GM23338 (cell line): ENCODE results near the gene SLC7A14. TPM values are rescaled to one million over a fixed set of nuclear protein-coding genes. Genes with fewer than 3 reads are reported as not detected.

ENCODE experiments used
- ATAC-seq: fragments of 200-7000 bp; cut with Tn5 transposase; 3 replicates; pipeline ENCODE4 v1.9.1; 2020
- DNase-seq: peaks from one replicate; pipeline ENCODE4 v3.0.0-alpha.2; 2015; ENCODE audit warnings: low spot score
- H2AFZ ChIP-seq: fragments of 200-600 bp; sonication (generic); 2 replicates; pipeline ENCODE4 v1.8.0; 2016; ENCODE audit warnings: antibody characterized with exemption, mild to moderate bottlenecking, moderate library complexity
- H3F3A ChIP-seq: fragments of 200-600 bp; sonication (generic); replicated peaks from 2 replicates; pipeline ENCODE4 v1.8.0; 2017; ENCODE audit warnings: antibody characterized with exemption, mixed run types, low read depth
- H3K27ac ChIP-seq: fragments of 200-600 bp; sonication (generic); 2 replicates; pipeline ENCODE4 v1.6.1; 2016; ENCODE audit warnings: low read depth
- H3K27me3 ChIP-seq: fragments of 200-600 bp; sonication (generic); 2 replicates; pipeline ENCODE4 v1.8.0; 2016; ENCODE audit warnings: mild to moderate bottlenecking, mixed run types, moderate library complexity; ENCODE audit not compliant: insufficient read depth
- H3K36me3 ChIP-seq: fragments of 200-600 bp; sonication (generic); 2 replicates; pipeline ENCODE4 v1.8.0; 2016; ENCODE audit warnings: mild to moderate bottlenecking; ENCODE audit not compliant: insufficient read depth
- H3K4me1 ChIP-seq: fragments of 200-600 bp; sonication (generic); 2 replicates; pipeline ENCODE4 v1.8.0; 2016; ENCODE audit warnings: mild to moderate bottlenecking, moderate library complexity; ENCODE audit not compliant: insufficient read depth
- H3K4me2 ChIP-seq: fragments of 200-600 bp; sonication (generic); 2 replicates; pipeline ENCODE4 v1.7.1; 2017; ENCODE audit warnings: mixed run types
- H3K4me3 ChIP-seq: fragments of 200-600 bp; sonication (generic); 2 replicates; pipeline ENCODE4 v1.6.1; 2016; ENCODE audit warnings: mixed run types
- H3K79me2 ChIP-seq: fragments of 200-600 bp; sonication (generic); replicated peaks from 2 replicates; pipeline ENCODE4 v1.8.0; 2017; ENCODE audit warnings: mild to moderate bottlenecking; ENCODE audit not compliant: insufficient read depth
- H3K9me2 ChIP-seq: fragments of 200-600 bp; sonication (generic); 2 replicates; pipeline ENCODE4 v1.8.0; 2017; ENCODE audit not compliant: insufficient read depth
- H4K20me1 ChIP-seq: fragments of 200-600 bp; sonication (generic); replicated peaks from 2 replicates; pipeline ENCODE4 v1.8.0; 2017; ENCODE audit warnings: mild to moderate bottlenecking; ENCODE audit not compliant: insufficient read depth
- H3K27ac Mint-ChIP-seq: 2 replicates; pipeline ENCODE4 v1.8.0; 2020; ENCODE audit warnings: inconsistent platforms, mild to moderate bottlenecking, moderate library complexity, mixed read lengths
- H3K27me3 Mint-ChIP-seq: 3 replicates; pipeline ENCODE4 v1.8.0; 2022; ENCODE audit warnings: low read depth, mild to moderate bottlenecking, moderate library complexity, mixed read lengths, inconsistent platforms; ENCODE audit not compliant: insufficient read depth, poor library complexity
- H3K36me3 Mint-ChIP-seq: 3 replicates; pipeline ENCODE4 v1.8.0; 2021; ENCODE audit warnings: low read depth, mild to moderate bottlenecking, inconsistent platforms, moderate library complexity, mixed read lengths
- H3K4me1 Mint-ChIP-seq: 3 replicates; pipeline ENCODE4 v1.8.0; 2020; ENCODE audit warnings: mild to moderate bottlenecking, inconsistent platforms, mixed read lengths
- H3K4me3 Mint-ChIP-seq: 3 replicates; pipeline ENCODE4 v1.8.0; 2021; ENCODE audit warnings: moderate library complexity, mild to moderate bottlenecking, inconsistent platforms, mixed read lengths
- H3K9me3 Mint-ChIP-seq: 3 replicates; pipeline ENCODE4 v1.8.0; 2020; ENCODE audit warnings: moderate library complexity, mild to moderate bottlenecking, inconsistent platforms, mixed read lengths
- CREB1 ChIP-seq: fragments of 250-450 bp; sonication (Bioruptor Pico); IDR thresholded peaks from 2 replicates; pipeline ENCODE4 v1.5.0; 2020; ENCODE audit warnings: low read depth, mild to moderate bottlenecking, moderate library complexity
- ETS1 ChIP-seq: IDR thresholded peaks from 2 replicates; pipeline ENCODE4 v1.6.1; 2016; ENCODE audit warnings: antibody characterized with exemption
- EZH2 ChIP-seq: fragments of 200-600 bp; sonication (generic); IDR thresholded peaks from one replicate; pipeline ENCODE4 v1.8.0; 2017; ENCODE audit warnings: antibody characterized with exemption, mild to moderate bottlenecking, low read depth; ENCODE audit not compliant: unreplicated experiment
- EZH2phosphoT487 ChIP-seq: fragments of 200-600 bp; sonication (generic); IDR thresholded peaks from one replicate; pipeline ENCODE4 v1.8.1; 2018; ENCODE audit warnings: antibody characterized with exemption; ENCODE audit not compliant: unreplicated experiment
- NANOG ChIP-seq: IDR thresholded peaks from 2 replicates; pipeline ENCODE4 v1.6.1; 2016; ENCODE audit warnings: antibody characterized with exemption, borderline replicate concordance
- STAT1 ChIP-seq: IDR thresholded peaks from one replicate; pipeline ENCODE4 v1.6.1; 2016; ENCODE audit warnings: antibody characterized with exemption; ENCODE audit not compliant: unreplicated experiment
- ZNF114 ChIP-seq: fragments of 250-450 bp; sonication (Bioruptor Pico); IDR thresholded peaks from 2 replicates; pipeline ENCODE4 v1.5.0; 2020; ENCODE audit warnings: mild to moderate bottlenecking, moderate library complexity
- polyA plus RNA-seq: library from polyadenylated mRNA; unstranded; fragments of >200 nt; fragmentation: Nextera tagmentation; extraction: Ambion mirVana; gene quantifications from 2 replicates; pipeline ENCODE4 v1.2.1, GENCODE V29; 2016
- total RNA-seq: library from RNA; depleted of rRNA; stranded (reverse); fragments of >200 nt; shearing (Covaris generic); gene quantifications from 2 replicates; pipeline ENCODE4 v1.2.3, GENCODE V29; 2014
- TF ChIP-seq, protein P1 (sequence below): IDR thresholded peaks from one replicate; pipeline ENCODE4 v1.6.1; 2018; ENCODE audit warnings: antibody characterized with exemption; ENCODE audit not compliant: unreplicated experiment
- TF ChIP-seq, protein P2 (sequence below): fragments of 250-450 bp; sonication (Bioruptor Pico); IDR thresholded peaks from 2 replicates; pipeline ENCODE4 v1.5.0; 2020; ENCODE audit warnings: mild to moderate bottlenecking, moderate library complexity

Gene SLC7A14
- total and polyA plus RNA-seq, 2 experiments from 2014 or later = 0.49 to 0.82 TPM

- TF ChIP-seq, protein P1, sequence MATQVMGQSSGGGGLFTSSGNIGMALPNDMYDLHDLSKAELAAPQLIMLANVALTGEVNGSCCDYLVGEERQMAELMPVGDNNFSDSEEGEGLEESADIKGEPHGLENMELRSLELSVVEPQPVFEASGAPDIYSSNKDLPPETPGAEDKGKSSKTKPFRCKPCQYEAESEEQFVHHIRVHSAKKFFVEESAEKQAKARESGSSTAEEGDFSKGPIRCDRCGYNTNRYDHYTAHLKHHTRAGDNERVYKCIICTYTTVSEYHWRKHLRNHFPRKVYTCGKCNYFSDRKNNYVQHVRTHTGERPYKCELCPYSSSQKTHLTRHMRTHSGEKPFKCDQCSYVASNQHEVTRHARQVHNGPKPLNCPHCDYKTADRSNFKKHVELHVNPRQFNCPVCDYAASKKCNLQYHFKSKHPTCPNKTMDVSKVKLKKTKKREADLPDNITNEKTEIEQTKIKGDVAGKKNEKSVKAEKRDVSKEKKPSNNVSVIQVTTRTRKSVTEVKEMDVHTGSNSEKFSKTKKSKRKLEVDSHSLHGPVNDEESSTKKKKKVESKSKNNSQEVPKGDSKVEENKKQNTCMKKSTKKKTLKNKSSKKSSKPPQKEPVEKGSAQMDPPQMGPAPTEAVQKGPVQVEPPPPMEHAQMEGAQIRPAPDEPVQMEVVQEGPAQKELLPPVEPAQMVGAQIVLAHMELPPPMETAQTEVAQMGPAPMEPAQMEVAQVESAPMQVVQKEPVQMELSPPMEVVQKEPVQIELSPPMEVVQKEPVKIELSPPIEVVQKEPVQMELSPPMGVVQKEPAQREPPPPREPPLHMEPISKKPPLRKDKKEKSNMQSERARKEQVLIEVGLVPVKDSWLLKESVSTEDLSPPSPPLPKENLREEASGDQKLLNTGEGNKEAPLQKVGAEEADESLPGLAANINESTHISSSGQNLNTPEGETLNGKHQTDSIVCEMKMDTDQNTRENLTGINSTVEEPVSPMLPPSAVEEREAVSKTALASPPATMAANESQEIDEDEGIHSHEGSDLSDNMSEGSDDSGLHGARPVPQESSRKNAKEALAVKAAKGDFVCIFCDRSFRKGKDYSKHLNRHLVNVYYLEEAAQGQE = no peak
- TF ChIP-seq STAT1 (no peak), EZH2 (no peak), ETS1 (no peak), CREB1 (no peak), EZH2phosphoT487 (no peak)
These were observed 79.3 kb downstream of the SLC7A14 start (continued) for GRCh38 chr3:170506556-170506955.

DNA sequence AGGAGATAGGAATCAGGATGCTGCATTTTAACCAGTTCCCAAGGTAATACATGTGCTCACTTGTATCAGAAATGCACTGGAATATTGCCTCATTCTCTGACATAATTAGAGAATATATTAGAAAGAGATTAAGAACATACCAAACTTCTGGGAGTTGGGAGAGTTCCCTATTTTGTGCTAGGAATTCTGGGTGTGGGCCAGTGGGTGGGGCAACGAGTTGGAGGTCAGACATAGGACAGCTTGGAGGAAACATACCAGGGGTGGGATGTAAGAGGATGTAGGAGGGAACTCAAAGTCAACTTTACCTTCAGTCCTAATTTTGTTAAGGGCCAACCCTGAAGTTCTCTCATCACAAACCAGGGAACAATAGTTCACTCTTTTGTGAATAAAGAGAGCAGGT, 83.6 kb downstream of the SLC7A14 start:
- ATAC-seq = no peak
- Mint-ChIP-seq H3K4me1 (peaks cover 9% of the 10 kb centered on the region; the same call in 2 of the 3 replicates), H3K36me3 (no peaks in the 10 kb centered on the region), H3K27me3 (no peaks in the 10 kb centered on the region), H3K27ac (no peak overlapping the region), H3K9me3 (no peaks in the 10 kb centered on the region), H3K4me3 (no peak overlapping the region)
- 0 out of 2 replicates have a peak, but pooled peaks cover 3% of the 10 kb centered on the region for H3K4me1 ChIP-seq
- no peaks in the 10 kb centered on the region for H3K9me2 ChIP-seq
- no peaks in the 10 kb centered on the region for H4K20me1 ChIP-seq
- no peak for TF ChIP-seq CREB1
- no peak for TF ChIP-seq EZH2
- TF ChIP-seq, protein P1 = no peak
- TF ChIP-seq ZNF114 (CRISPR knock-in tag) = no peak
- TF ChIP-seq EZH2phosphoT487 = no peak
- no peak for TF ChIP-seq NANOG
- TF ChIP-seq, protein P2, sequence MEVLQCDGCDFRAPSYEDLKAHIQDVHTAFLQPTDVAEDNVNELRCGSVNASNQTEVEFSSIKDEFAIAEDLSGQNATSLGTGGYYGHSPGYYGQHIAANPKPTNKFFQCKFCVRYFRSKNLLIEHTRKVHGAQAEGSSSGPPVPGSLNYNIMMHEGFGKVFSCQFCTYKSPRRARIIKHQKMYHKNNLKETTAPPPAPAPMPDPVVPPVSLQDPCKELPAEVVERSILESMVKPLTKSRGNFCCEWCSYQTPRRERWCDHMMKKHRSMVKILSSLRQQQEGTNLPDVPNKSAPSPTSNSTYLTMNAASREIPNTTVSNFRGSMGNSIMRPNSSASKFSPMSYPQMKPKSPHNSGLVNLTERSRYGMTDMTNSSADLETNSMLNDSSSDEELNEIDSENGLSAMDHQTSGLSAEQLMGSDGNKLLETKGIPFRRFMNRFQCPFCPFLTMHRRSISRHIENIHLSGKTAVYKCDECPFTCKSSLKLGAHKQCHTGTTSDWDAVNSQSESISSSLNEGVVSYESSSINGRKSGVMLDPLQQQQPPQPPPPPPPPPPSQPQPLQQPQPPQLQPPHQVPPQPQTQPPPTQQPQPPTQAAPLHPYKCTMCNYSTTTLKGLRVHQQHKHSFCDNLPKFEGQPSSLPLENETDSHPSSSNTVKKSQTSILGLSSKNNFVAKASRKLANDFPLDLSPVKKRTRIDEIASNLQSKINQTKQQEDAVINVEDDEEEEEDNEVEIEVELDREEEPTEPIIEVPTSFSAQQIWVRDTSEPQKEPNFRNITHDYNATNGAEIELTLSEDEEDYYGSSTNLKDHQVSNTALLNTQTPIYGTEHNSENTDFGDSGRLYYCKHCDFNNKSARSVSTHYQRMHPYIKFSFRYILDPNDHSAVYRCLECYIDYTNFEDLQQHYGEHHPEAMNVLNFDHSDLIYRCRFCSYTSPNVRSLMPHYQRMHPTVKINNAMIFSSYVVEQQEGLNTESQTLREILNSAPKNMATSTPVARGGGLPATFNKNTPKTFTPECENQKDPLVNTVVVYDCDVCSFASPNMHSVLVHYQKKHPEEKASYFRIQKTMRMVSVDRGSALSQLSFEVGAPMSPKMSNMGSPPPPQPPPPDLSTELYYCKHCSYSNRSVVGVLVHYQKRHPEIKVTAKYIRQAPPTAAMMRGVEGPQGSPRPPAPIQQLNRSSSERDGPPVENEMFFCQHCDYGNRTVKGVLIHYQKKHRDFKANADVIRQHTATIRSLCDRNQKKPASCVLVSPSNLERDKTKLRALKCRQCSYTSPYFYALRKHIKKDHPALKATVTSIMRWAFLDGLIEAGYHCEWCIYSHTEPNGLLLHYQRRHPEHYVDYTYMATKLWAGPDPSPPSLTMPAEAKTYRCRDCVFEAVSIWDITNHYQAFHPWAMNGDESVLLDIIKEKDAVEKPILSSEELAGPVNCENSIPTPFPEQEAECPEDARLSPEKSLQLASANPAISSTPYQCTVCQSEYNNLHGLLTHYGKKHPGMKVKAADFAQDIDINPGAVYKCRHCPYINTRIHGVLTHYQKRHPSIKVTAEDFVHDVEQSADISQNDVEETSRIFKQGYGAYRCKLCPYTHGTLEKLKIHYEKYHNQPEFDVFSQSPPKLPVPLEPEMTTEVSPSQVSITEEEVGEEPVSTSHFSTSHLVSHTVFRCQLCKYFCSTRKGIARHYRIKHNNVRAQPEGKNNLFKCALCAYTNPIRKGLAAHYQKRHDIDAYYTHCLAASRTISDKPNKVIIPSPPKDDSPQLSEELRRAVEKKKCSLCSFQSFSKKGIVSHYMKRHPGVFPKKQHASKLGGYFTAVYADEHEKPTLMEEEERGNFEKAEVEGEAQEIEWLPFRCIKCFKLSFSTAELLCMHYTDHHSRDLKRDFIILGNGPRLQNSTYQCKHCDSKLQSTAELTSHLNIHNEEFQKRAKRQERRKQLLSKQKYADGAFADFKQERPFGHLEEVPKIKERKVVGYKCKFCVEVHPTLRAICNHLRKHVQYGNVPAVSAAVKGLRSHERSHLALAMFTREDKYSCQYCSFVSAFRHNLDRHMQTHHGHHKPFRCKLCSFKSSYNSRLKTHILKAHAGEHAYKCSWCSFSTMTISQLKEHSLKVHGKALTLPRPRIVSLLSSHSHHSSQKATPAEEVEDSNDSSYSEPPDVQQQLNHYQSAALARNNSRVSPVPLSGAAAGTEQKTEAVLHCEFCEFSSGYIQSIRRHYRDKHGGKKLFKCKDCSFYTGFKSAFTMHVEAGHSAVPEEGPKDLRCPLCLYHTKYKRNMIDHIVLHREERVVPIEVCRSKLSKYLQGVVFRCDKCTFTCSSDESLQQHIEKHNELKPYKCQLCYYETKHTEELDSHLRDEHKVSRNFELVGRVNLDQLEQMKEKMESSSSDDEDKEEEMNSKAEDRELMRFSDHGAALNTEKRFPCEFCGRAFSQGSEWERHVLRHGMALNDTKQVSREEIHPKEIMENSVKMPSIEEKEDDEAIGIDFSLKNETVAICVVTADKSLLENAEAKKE (CRISPR knock-in tag) = no peak
- no peak for DNase-seq
- no peak overlapping the region for H3K4me3 ChIP-seq
- no peaks in the 10 kb centered on the region for H3K36me3 ChIP-seq
- H3K4me2 ChIP-seq = no peak overlapping the region
- H3F3A ChIP-seq = no peaks in the 10 kb centered on the region
- no peaks in the 10 kb centered on the region for H3K27me3 ChIP-seq
- no peak overlapping the region for H3K27ac ChIP-seq
- no peaks in the 10 kb centered on the region for H3K79me2 ChIP-seq
- no peak overlapping the region for H2AFZ ChIP-seq
